Muscle layer of duodenum (tissue), 2 donors: Measurements from ENCODE around the gene SDCCAG8.

ENCODE experiments used
- H3K27ac ChIP-seq: one replicate; pipeline ENCODE4 v1.7.0; 2013; ENCODE audit warnings: mild to moderate bottlenecking, low read length
- H3K27me3 ChIP-seq: one replicate; pipeline ENCODE4 v1.7.0; 2013; ENCODE audit warnings: low read depth, mild to moderate bottlenecking, control low read depth, low read length
- H3K36me3 ChIP-seq, 2 donors: one replicate each; pipeline ENCODE4 v1.7.0; 2013; ENCODE audit warnings: low read length in 2 of 2, control low read depth in 1 of 2, mild to moderate bottlenecking in 1 of 2; ENCODE audit not compliant: insufficient read depth in 2 of 2, control insufficient read depth in 1 of 2
- H3K4me1 ChIP-seq, 2 donors: one replicate each; pipeline ENCODE4 v1.7.0; 2013; ENCODE audit warnings: low read length in 2 of 2, mild to moderate bottlenecking in 2 of 2, control low read depth in 1 of 2, moderate library complexity in 1 of 2; ENCODE audit not compliant: insufficient read depth in 2 of 2, control insufficient read depth in 1 of 2
- H3K4me3 ChIP-seq, 2 donors: one replicate each; pipeline ENCODE4 v1.7.0; 2013; ENCODE audit warnings: low read length in 2 of 2, low read depth in 1 of 2, mild to moderate bottlenecking in 1 of 2
- H3K9me3 ChIP-seq, 2 donors: one replicate each; pipeline ENCODE4 v1.7.0; 2013; ENCODE audit warnings: low read length in 2 of 2, control low read depth in 1 of 2, mild to moderate bottlenecking in 1 of 2; ENCODE audit not compliant: control insufficient read depth in 1 of 2
- donor health status: healthy.

SDCCAG8 gene

DNA sequence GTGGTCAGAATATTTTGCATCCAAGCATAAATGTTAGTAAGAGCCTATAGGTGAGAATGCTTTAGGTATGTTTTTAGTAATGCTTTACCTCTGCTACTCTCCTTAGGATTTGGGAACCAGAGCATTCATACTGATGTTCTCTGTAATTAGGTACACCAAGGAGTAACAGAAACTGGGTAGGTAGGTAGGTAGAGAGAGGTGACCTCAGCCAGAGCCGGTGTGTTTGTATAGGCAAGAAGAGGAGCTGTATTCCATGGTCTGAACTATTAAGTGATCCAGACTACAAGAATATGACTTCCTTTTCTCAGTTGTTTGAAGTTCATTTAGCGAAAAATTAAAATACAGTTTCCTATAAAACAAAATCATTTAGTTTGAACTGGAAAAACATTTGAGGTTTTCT is 108.5 kb downstream of the SDCCAG8 start:
- H3K4me3 ChIP-seq, result no peak overlapping the region
- peaks cover 10 to 14% of the 10 kb centered on the region in 2 donors for H3K36me3 ChIP-seq
- H3K27me3 ChIP-seq, result no peaks in the 10 kb centered on the region
- H3K27ac ChIP-seq, result no peak overlapping the region
- no peaks in the 10 kb centered on the region for H3K4me1 ChIP-seq
- H3K9me3 ChIP-seq, result no peaks in the 10 kb centered on the region

DNA sequence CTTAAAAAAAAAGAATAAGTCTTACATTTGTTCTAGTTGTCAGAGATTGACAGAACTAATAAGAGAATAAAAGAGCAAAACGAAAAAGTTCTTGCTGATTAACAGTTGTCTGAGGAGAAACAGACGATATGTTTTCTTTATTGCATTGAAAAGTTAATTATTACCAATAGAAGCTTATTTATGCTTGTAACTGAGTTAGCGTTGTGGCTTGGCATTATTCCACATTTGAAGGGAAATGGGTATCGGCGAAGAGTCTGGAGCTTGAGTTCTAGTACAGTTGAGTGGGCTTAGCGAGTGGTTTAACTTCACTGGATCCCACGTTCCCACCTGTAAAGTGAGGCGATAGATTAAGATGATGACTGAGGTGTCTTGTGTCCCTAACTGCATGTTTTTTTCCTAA is 109.0 kb downstream of the SDCCAG8 start:
- Histone ChIP-seq H3K36me3 (peaks cover 10 to 14% of the 10 kb centered on the region in 2 donors), H3K27me3 (no peaks in the 10 kb centered on the region), H3K27ac (no peak overlapping the region), H3K4me3 (no peak overlapping the region), H3K9me3 (no peaks in the 10 kb centered on the region), H3K4me1 (no peaks in the 10 kb centered on the region)

DNA sequence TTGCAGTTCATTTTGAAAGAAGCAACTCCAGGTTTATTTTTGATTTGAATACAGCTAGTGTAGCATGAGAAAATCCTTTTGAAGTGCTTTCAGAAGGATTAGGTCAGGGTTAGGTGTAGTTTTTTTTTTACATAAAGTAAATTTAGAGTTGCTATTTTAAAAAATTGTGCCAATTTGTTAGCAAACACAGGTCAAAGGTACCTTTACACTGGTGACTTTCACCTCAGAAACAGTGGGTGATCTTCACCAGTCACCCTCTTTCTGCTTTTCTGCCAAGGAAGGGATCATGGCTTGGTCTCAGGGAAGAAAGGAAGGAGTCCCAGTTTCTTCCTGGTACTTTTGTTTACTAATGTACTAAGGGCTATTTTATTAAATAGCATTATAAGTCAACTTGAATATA is 111.5 kb downstream of the SDCCAG8 start:
- Histone ChIP-seq H3K27ac (no peak overlapping the region), H3K9me3 (no peaks in the 10 kb centered on the region), H3K4me1 (no peaks in the 10 kb centered on the region), H3K4me3 (no peak overlapping the region), H3K36me3 (peaks cover 1 to 3% of the 10 kb centered on the region in 2 donors), H3K27me3 (no peaks in the 10 kb centered on the region)

GRCh38 chr1:243374412-243374811 is 118.6 kb downstream of the SDCCAG8 start:
- Histone ChIP-seq H3K27me3 (no peaks in the 10 kb centered on the region), H3K4me3 (no peak overlapping the region), H3K4me1 (no peaks in the 10 kb centered on the region), H3K36me3 (peaks cover 6 to 9% of the 10 kb centered on the region in 2 donors), H3K27ac (no peak overlapping the region), H3K9me3 (peaks cover 3 to 4% of the 10 kb centered on the region in 2 donors)

- Histone ChIP-seq H3K27ac (no peak overlapping the region), H3K4me3 (no peak overlapping the region), H3K9me3 (peaks cover 3 to 4% of the 10 kb centered on the region in 2 donors), H3K27me3 (no peaks in the 10 kb centered on the region), H3K36me3 (peaks cover 6 to 12% of the 10 kb centered on the region in 2 donors), H3K4me1 (no peaks in the 10 kb centered on the region)
These were observed 119.8 kb downstream of the SDCCAG8 start for GRCh38 chr1:243375596-243375995.

GRCh38 chr1:243378669-243379068 is 122.8 kb downstream of the SDCCAG8 start:
- no peak overlapping the region for H3K27ac ChIP-seq
- no peak overlapping the region for H3K4me3 ChIP-seq
- H3K36me3 ChIP-seq, result peaks cover 12 to 24% of the 10 kb centered on the region in 2 donors
- no peaks in the 10 kb centered on the region for H3K27me3 ChIP-seq
- H3K4me1 ChIP-seq, result no peaks in the 10 kb centered on the region
- H3K9me3 ChIP-seq, result peaks cover 3 to 4% of the 10 kb centered on the region in 2 donors

DNA sequence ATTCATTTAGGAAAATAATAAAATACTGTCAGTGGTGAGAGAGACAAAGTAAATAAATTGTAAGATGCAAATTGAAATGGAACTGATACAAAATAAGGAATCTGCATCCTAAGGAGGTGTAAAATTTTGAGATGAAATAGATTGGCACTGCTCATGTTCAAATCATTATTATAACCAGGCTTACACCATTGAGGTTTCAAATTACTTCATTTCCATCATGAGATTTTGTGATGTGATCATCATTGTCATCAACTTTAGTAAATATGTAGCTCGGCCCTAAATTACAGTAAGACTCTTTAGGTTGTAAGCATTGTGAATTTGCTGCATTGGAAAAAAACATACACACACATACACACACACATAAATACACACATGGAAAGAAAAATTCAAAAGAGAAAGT is 123.4 kb downstream of the SDCCAG8 start:
- H3K4me1 ChIP-seq, result no peaks in the 10 kb centered on the region
- H3K4me3 ChIP-seq, result no peak overlapping the region
- no peak overlapping the region for H3K27ac ChIP-seq
- H3K36me3 ChIP-seq, result peaks cover 12 to 25% of the 10 kb centered on the region in 2 donors
- no peaks in the 10 kb centered on the region for H3K27me3 ChIP-seq
- H3K9me3 ChIP-seq, result peaks cover 1 to 3% of the 10 kb centered on the region in 2 donors

GRCh38 chr1:243379706-243380105 is 123.9 kb downstream of the SDCCAG8 start:
- H3K27me3 ChIP-seq, result no peaks in the 10 kb centered on the region
- H3K4me3 ChIP-seq, result no peak overlapping the region
- no peaks in the 10 kb centered on the region for H3K4me1 ChIP-seq
- H3K27ac ChIP-seq, result no peak overlapping the region
- peaks cover 12 to 25% of the 10 kb centered on the region in 2 donors for H3K36me3 ChIP-seq
- H3K9me3 ChIP-seq, result no peaks in the 10 kb centered on the region

- Histone ChIP-seq H3K27ac (no peak overlapping the region), H3K4me1 (no peaks in the 10 kb centered on the region), H3K27me3 (no peaks in the 10 kb centered on the region), H3K4me3 (no peak overlapping the region), H3K36me3 (peaks cover 3 to 8% of the 10 kb centered on the region in 2 donors), H3K9me3 (no peaks in the 10 kb centered on the region)
These were observed 132.4 kb downstream of the SDCCAG8 start for GRCh38 chr1:243388276-243388675.

GRCh38 chr1:243390162-243390791 is 134.4 kb downstream of the SDCCAG8 start:
- no peak overlapping the region for H3K4me3 ChIP-seq
- peaks cover 3% of the 10 kb centered on the region in 2 donors for H3K36me3 ChIP-seq
- H3K27me3 ChIP-seq, result no peaks in the 10 kb centered on the region
- H3K27ac ChIP-seq, result no peak overlapping the region
- H3K4me1 ChIP-seq, result no peaks in the 10 kb centered on the region
- H3K9me3 ChIP-seq, result no peaks in the 10 kb centered on the region

DNA sequence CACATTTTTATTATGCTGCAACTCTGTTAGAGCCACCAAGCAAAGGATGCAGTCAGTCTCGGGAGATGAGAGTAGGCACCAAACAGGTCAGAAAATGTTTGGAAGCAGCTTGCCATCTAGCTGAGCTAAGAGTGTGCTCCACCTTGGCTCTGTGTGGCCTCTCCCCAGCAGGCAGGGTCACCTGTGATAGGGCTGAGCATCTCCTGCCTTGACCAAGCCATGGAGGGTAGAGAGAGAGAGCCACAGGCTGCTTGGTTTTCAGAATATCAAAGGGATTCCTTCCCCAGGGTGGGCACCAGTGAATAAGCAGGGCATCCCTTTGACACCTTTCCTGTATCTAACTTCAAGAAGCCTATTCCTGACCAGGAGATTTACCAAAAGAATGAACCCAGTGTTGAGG is 135.5 kb downstream of the SDCCAG8 start:
- peaks cover 3% of the 10 kb centered on the region in 2 donors for H3K36me3 ChIP-seq
- no peaks in the 10 kb centered on the region for H3K9me3 ChIP-seq
- H3K4me1 ChIP-seq, result no peaks in the 10 kb centered on the region
- H3K27me3 ChIP-seq, result no peaks in the 10 kb centered on the region
- H3K4me3 ChIP-seq, result no peak overlapping the region
- H3K27ac ChIP-seq, result no peak overlapping the region

DNA sequence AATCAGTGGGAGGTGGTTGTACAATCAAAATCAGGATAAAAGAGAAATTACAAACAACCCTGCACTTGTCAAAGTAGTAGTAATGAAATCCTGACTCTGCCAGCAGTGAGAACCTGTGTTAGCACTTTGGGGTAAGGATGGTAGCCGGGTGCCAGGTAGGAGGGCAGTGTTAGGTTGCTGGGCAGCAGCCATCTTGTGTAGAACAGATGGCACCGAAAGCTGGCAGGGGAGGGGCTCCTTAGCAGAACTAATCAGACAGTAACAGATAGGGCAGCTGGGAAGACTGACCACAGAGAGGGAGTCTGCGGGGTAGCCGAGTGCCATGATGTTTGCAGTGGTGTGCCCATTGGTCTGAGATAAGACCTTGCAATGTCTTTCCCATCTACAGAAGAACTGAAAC is 137.3 kb downstream of the SDCCAG8 start:
- Histone ChIP-seq H3K9me3 (no peaks in the 10 kb centered on the region), H3K4me3 (no peak overlapping the region), H3K4me1 (no peaks in the 10 kb centered on the region), H3K27ac (no peak overlapping the region), H3K36me3 (peaks cover 3% of the 10 kb centered on the region in 2 donors), H3K27me3 (no peaks in the 10 kb centered on the region)
